ENCODE data around the gene CFAP47.

Gene CFAP47

GRCh38 chrX:36266155-36266554 is 346.6 kb downstream of the CFAP47 start:
- Histone ChIP-seq H4K91ac (ENCODE audit: low read length) (no peak overlapping the region), H3K23ac (ENCODE audit: low read length in 2 of 2) (no peak overlapping the region)

GRCh38 chrX:36310136-36310535 is 390.6 kb downstream of the CFAP47 start:
- H3K18ac ChIP-seq (ENCODE audit: low read depth in 1 of 2, low read length in 2 of 2), result no peak overlapping the region
- no peak overlapping the region for H2BK120ac ChIP-seq (ENCODE audit: low read depth, low read length)
- no peak for DNase-seq
- H4K8ac ChIP-seq (ENCODE audit: low read length), result no peak overlapping the region
- H2BK15ac ChIP-seq (ENCODE audit: low read depth, poor library complexity, severe bottlenecking), result no peak overlapping the region
- H2AK5ac ChIP-seq (ENCODE audit: low read length, severe bottlenecking), result no peak overlapping the region
- no peak overlapping the region for H3K27ac ChIP-seq (ENCODE audit: low read length, poor library complexity, severe bottlenecking)
- H3K9ac ChIP-seq (ENCODE audit: low read length), result no peak overlapping the region
- H3K4me2 ChIP-seq (ENCODE audit: low read length, poor library complexity, severe bottlenecking), result no peak overlapping the region
- no peaks in the 10 kb centered on the region for H3K9me3 ChIP-seq (ENCODE audit: control insufficient read depth, low read length)
- no peak overlapping the region for H3K4ac ChIP-seq (ENCODE audit: low read depth in 1 of 2, low read length in 2 of 2)
- no peak overlapping the region for H3K23ac ChIP-seq (ENCODE audit: low read length in 2 of 2)
- no peak overlapping the region for H3K4me3 ChIP-seq (ENCODE audit: insufficient read depth in 1 of 2, low read depth in 1 of 2, low read length in 2 of 2)
- no peak overlapping the region for H4K91ac ChIP-seq (ENCODE audit: low read length)
- no peaks in the 10 kb centered on the region for H3K79me1 ChIP-seq (replicated peaks; ENCODE audit: low read length, poor library complexity, severe bottlenecking)
- no peak overlapping the region for H3K14ac ChIP-seq (ENCODE audit: low read length in 2 of 2)
- no peak overlapping the region for H2BK12ac ChIP-seq (ENCODE audit: low read length in 2 of 2)
- no peak overlapping the region for H2BK5ac ChIP-seq (ENCODE audit: low read depth, low read length, poor library complexity, severe bottlenecking)
- no peaks in the 10 kb centered on the region for H3K27me3 ChIP-seq (ENCODE audit: control insufficient read depth in 1 of 2, insufficient read depth in 1 of 2, low read length in 2 of 2)
- no CpG with 5 or more reads among the region's 1 CpG for WGBS
- no peaks in the 10 kb centered on the region for H3K4me1 ChIP-seq (ENCODE audit: control insufficient read depth, insufficient read depth, low read depth, low read length)
- H3K36me3 ChIP-seq (ENCODE audit: control insufficient read depth in 1 of 2, insufficient read depth in 2 of 2, low read depth in 1 of 2, low read length in 2 of 2), result no peaks in the 10 kb centered on the region
- no peak overlapping the region for H2AFZ ChIP-seq (ENCODE audit: low read depth, low read length)

More at GRCh38 chrX:36266155-36266554, 346.6 kb downstream of the CFAP47 start:
- Histone ChIP-seq H3K79me1 (replicated peaks; ENCODE audit: low read length, poor library complexity, severe bottlenecking) (no peaks in the 10 kb centered on the region), H3K14ac (ENCODE audit: low read length in 2 of 2) (no peak overlapping the region), H2AK5ac (ENCODE audit: low read length, severe bottlenecking) (no peak overlapping the region), H3K4me3 (ENCODE audit: insufficient read depth in 1 of 2, low read depth in 1 of 2, low read length in 2 of 2) (no peak overlapping the region), H2BK15ac (ENCODE audit: low read depth, poor library complexity, severe bottlenecking) (no peak overlapping the region), H3K9me3 (ENCODE audit: control insufficient read depth, low read length) (no peaks in the 10 kb centered on the region), H4K8ac (ENCODE audit: low read length) (no peak overlapping the region), H3K18ac (ENCODE audit: low read depth in 1 of 2, low read length in 2 of 2) (no peak overlapping the region), H2AFZ (ENCODE audit: low read depth, low read length) (no peak overlapping the region), H3K27me3 (ENCODE audit: control insufficient read depth in 1 of 2, insufficient read depth in 1 of 2, low read length in 2 of 2) (no peaks in the 10 kb centered on the region), H3K4me2 (ENCODE audit: low read length, poor library complexity, severe bottlenecking) (no peak overlapping the region), H2BK120ac (ENCODE audit: low read depth, low read length) (no peak overlapping the region), H3K4ac (ENCODE audit: low read depth in 1 of 2, low read length in 2 of 2) (no peak overlapping the region), H3K9ac (ENCODE audit: low read length) (no peak overlapping the region), H3K36me3 (ENCODE audit: control insufficient read depth in 1 of 2, insufficient read depth in 2 of 2, low read depth in 1 of 2, low read length in 2 of 2) (no peaks in the 10 kb centered on the region), H2BK12ac (ENCODE audit: low read length in 2 of 2) (no peak overlapping the region), H2BK5ac (ENCODE audit: low read depth, low read length, poor library complexity, severe bottlenecking) (no peak overlapping the region), H3K27ac (ENCODE audit: low read length, poor library complexity, severe bottlenecking) (no peak overlapping the region), H3K4me1 (ENCODE audit: control insufficient read depth, insufficient read depth, low read depth, low read length) (no peaks in the 10 kb centered on the region)
- DNase-seq, result no peak
- WGBS, result 87% methylated on average over 4 of the region's 5 CpGs

- no peak overlapping the region for H2AK5ac ChIP-seq (ENCODE audit: low read length, severe bottlenecking)
- H3K23ac ChIP-seq (ENCODE audit: low read length in 2 of 2), result no peak overlapping the region
- H3K4me3 ChIP-seq (ENCODE audit: insufficient read depth in 1 of 2, low read depth in 1 of 2, low read length in 2 of 2), result no peak overlapping the region
- no peak overlapping the region for H2BK5ac ChIP-seq (ENCODE audit: low read depth, low read length, poor library complexity, severe bottlenecking)
- no peak for DNase-seq
- H3K14ac ChIP-seq (ENCODE audit: low read length in 2 of 2), result no peak overlapping the region
- no peak overlapping the region for H2BK120ac ChIP-seq (ENCODE audit: low read depth, low read length)
- no peak overlapping the region for H3K9ac ChIP-seq (ENCODE audit: low read length)
- no peak overlapping the region for H3K4me2 ChIP-seq (ENCODE audit: low read length, poor library complexity, severe bottlenecking)
- H3K79me1 ChIP-seq (replicated peaks; ENCODE audit: low read length, poor library complexity, severe bottlenecking), result no peaks in the 10 kb centered on the region
- WGBS, result 77% methylated on average over 3 of the region's 3 CpGs
- H2BK15ac ChIP-seq (ENCODE audit: low read depth, poor library complexity, severe bottlenecking), result no peak overlapping the region
- H2AFZ ChIP-seq (ENCODE audit: low read depth, low read length), result no peak overlapping the region
- no peaks in the 10 kb centered on the region for H3K9me3 ChIP-seq (ENCODE audit: control insufficient read depth, low read length)
- H3K4ac ChIP-seq (ENCODE audit: low read depth in 1 of 2, low read length in 2 of 2), result no peak overlapping the region
- no peak overlapping the region for H3K27ac ChIP-seq (ENCODE audit: low read length, poor library complexity, severe bottlenecking)
- no peak overlapping the region for H4K91ac ChIP-seq (ENCODE audit: low read length)
- H3K36me3 ChIP-seq (ENCODE audit: control insufficient read depth in 1 of 2, insufficient read depth in 2 of 2, low read depth in 1 of 2, low read length in 2 of 2), result no peaks in the 10 kb centered on the region
- no peaks in the 10 kb centered on the region for H3K4me1 ChIP-seq (ENCODE audit: control insufficient read depth, insufficient read depth, low read depth, low read length)
- H4K8ac ChIP-seq (ENCODE audit: low read length), result no peak overlapping the region
- H3K27me3 ChIP-seq (ENCODE audit: control insufficient read depth in 1 of 2, insufficient read depth in 1 of 2, low read length in 2 of 2), result no peaks in the 10 kb centered on the region
- no peak overlapping the region for H2BK12ac ChIP-seq (ENCODE audit: low read length in 2 of 2)
- H3K18ac ChIP-seq (ENCODE audit: low read depth in 1 of 2, low read length in 2 of 2), result no peak overlapping the region
Observed at GRCh38 chrX:36314303-36314702, 394.8 kb downstream of the CFAP47 start.

- Histone ChIP-seq H3K18ac (ENCODE audit: low read depth in 1 of 2, low read length in 2 of 2) (no peak overlapping the region), H3K27me3 (ENCODE audit: control insufficient read depth in 1 of 2, insufficient read depth in 1 of 2, low read length in 2 of 2) (no peaks in the 10 kb centered on the region), H2BK15ac (ENCODE audit: low read depth, poor library complexity, severe bottlenecking) (no peak overlapping the region), H2AK5ac (ENCODE audit: low read length, severe bottlenecking) (no peak overlapping the region), H3K23ac (ENCODE audit: low read length in 2 of 2) (no peak overlapping the region), H3K9me3 (ENCODE audit: control insufficient read depth, low read length) (peaks cover 2% of the 10 kb centered on the region), H3K9ac (ENCODE audit: low read length) (no peak overlapping the region), H3K79me1 (replicated peaks; ENCODE audit: low read length, poor library complexity, severe bottlenecking) (no peaks in the 10 kb centered on the region), H3K4me3 (ENCODE audit: insufficient read depth in 1 of 2, low read depth in 1 of 2, low read length in 2 of 2) (no peak overlapping the region), H3K36me3 (ENCODE audit: control insufficient read depth in 1 of 2, insufficient read depth in 2 of 2, low read depth in 1 of 2, low read length in 2 of 2) (no peaks in the 10 kb centered on the region), H3K4me1 (ENCODE audit: control insufficient read depth, insufficient read depth, low read depth, low read length) (no peaks in the 10 kb centered on the region), H3K4ac (ENCODE audit: low read depth in 1 of 2, low read length in 2 of 2) (no peak overlapping the region), H3K4me2 (ENCODE audit: low read length, poor library complexity, severe bottlenecking) (no peak overlapping the region), H2BK120ac (ENCODE audit: low read depth, low read length) (no peak overlapping the region), H3K27ac (ENCODE audit: low read length, poor library complexity, severe bottlenecking) (no peak overlapping the region), H3K14ac (ENCODE audit: low read length in 2 of 2) (no peak overlapping the region), H4K91ac (ENCODE audit: low read length) (no peak overlapping the region), H2AFZ (ENCODE audit: low read depth, low read length) (no peak overlapping the region), H2BK12ac (ENCODE audit: low read length in 2 of 2) (no peak overlapping the region), H4K8ac (ENCODE audit: low read length) (no peak overlapping the region), H2BK5ac (ENCODE audit: low read depth, low read length, poor library complexity, severe bottlenecking) (no peak overlapping the region)
- DNase-seq, result no peak
- WGBS, result 88% methylated on average over 1 of the region's 1 CpG
Observed at GRCh38 chrX:36334572-36334971, 415.0 kb downstream of the CFAP47 start.

Measured in mesenchymal stem cell (in vitro differentiated cells and primary cell).